Activated T-cell treated with anti-CD3 and anti-CD28 coated beads, Interleukin-2, amount 50 U/mL, for 1 hour (primary cell): ENCODE measurements around the gene KCNJ5.

Experiments
- DNase-seq: peaks from one replicate; pipeline ENCODE4 v3.0.0-alpha.2; 2020

Gene KCNJ5

DNA sequence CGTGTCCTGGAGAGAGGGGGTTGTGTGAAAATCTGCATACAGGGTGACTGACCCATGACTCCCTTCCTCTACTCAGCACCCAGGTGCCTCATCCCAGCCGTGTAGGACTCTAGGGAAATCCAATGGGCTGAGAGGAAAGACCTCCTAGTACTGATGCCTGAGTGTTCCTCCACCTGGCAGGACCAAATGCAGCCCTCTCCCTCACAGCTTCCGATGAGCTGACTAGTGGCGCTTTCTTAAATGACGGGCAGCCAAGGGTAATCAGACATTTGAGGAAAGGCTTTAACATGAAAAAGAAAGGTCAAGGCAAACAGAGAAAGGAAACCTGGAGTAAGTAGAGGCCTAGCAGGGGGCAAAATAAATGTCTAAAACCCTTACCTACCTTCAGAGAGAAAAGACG is 19.1 kb upstream of the KCNJ5 start:
- DNase-seq = no peak

GRCh38 chr11:128872594-128872993 is 18.6 kb upstream of the KCNJ5 start:
- DNase-seq = no peak

DNA sequence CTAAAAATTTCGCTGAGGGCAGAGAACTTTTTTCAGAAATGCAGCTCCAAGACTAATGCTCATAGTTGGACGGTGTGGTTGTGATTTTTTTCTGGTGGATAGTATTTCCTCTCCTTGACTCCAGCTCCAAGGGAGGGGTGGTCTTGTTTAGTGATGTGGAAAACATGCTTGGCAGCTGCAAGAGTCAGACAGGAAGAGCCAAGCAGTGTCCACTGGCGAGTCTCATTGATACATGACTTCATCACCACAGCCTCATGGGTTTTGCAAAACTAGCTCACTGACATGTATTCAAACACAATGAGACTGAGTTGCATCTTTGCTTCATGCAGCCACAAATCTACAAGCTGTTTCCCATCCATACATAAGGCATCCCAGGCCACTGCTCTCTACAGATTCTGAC is 16.7 kb upstream of the KCNJ5 start:
- DNase-seq = no peak

DNA sequence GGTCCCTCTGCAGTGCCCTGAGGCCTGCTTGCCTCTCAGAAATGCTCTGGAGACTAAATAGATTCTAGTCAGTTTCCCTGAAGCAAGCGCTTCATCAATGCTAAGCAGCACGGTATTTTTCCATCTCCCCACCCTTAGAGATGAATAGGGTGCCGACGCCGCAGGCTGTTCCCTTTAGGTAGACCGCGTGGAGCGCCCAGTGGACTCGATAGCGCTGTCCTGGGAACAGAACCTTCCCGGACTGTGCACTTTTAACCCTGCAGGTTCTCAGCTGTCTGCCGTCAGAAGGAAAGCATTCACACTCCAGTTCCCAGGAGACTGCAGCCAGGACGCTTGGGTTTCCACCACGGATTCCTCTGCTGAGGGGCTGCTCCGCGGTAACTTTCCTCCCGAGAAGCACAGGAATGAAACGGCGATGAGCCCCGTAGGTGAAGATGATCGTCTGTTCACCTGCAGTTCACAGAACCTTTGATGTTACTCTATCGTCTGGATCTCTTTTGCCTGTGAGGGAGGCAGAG is 15.0 kb upstream of the KCNJ5 start:
- no peak for DNase-seq

DNA sequence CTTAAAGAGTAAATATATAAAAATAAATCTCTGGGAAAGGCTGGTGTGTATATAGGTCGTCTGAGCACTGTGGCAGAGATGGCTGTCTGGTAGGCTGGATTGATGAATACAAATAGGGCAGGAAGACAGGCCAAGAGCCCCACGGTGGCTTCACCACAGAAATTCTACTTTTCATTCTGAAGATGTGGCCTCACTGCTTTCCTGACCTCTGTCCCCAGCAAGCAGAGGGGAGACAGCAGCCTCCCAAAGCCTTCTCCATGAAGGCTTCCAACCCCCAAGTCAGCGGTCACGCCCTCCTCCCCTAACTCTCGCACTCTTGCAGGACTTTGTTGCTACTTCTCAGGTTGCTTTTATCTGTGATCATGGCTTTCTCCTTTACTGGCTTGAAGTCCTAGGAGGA is 13.4 kb upstream of the KCNJ5 start:
- DNase-seq = no peak

GRCh38 chr11:128878455-128878854 is 12.7 kb upstream of the KCNJ5 start:
- no peak for DNase-seq

- DNase-seq = no peak
These were observed 11.3 kb upstream of the KCNJ5 start for GRCh38 chr11:128879817-128880216.

- no peak for DNase-seq
These were observed 9.9 kb upstream of the KCNJ5 start for GRCh38 chr11:128881221-128881620.

- DNase-seq = no peak
These were observed 8.7 kb upstream of the KCNJ5 start for GRCh38 chr11:128882451-128882850.

DNA sequence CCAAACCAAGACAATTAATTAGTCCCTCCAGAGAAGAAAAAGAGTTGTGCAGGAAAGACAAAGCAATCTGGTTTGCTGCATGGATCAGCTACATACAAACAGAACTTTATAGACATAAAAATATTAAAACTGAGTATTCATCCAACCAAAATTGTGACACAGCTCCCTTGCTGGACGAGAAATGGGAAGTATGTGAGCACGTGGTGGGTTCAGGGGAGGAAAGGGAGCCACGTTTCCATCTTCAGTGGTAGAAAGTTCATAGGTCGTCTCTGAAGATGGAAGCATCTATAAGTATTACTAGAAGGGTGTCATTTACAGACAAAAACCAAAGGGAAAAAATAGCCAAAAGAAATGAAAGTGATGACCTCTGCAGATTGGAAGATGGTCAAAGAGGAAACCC is 7.1 kb upstream of the KCNJ5 start:
- no peak for DNase-seq

DNA sequence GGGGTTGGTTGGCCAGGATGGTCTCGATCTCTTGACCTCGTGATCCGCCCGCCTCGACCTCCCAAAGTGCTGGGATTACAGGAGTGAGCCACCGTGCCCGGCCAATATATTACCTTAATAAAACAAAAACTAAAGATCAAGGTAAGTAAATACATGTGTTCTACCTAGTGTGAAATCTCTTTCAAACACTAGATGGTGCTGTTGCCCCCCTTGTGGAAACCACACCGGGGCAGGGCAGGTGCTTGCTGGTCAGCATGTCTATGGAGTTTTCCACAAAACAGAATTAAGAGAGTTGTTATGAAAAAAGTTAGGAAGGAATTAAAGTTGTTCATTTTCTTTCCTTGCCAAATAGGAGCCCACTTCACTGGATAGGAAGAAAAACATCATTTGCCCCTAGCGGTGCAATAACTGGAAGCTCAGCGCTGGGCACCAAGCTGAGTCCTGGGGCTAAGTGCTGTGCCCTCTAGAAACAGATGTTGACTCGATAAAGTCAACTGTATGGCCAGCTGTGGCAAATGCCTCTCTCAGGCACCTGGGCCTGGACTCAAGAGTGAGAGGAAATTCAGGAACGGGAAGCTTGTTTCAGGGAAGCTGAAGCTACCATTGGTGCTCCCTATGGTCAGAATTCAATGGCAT is 6.3 kb upstream of the KCNJ5 start:
- DNase-seq = peak; percentile 39

GRCh38 chr11:128886406-128887124 is 4.6 kb upstream of the KCNJ5 start:
- DNase-seq = no peak

- DNase-seq = no peak
These were observed 2.8 kb upstream of the KCNJ5 start for GRCh38 chr11:128888034-128888985.

DNA sequence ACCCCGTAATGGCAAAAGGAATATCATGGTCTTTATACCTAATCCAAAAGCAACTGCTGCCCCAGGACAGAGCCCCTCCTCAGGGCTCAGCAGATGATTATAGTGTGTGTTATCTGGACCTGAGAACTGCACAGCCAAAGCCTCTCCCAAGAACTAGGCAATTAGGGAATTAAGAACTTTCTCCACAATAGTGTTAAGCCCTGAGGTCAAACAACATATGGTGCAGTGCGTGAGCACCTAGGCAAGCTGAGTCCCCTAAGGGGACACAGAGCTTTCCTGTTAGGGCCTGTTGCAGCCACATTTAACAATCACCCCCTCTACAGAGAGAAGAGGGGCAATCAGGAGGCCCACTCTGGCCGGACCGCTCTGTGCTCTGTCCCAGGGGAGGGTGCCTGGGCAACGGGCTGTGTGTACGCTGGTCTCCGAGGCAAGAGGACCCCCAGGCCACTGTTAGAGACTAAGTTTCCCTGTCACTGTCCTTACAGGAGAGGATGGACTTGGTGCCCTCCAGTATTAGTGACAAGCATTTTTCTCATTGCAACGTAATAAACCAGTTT is 1.4 kb upstream of the KCNJ5 start:
- DNase-seq = no peak

DNA sequence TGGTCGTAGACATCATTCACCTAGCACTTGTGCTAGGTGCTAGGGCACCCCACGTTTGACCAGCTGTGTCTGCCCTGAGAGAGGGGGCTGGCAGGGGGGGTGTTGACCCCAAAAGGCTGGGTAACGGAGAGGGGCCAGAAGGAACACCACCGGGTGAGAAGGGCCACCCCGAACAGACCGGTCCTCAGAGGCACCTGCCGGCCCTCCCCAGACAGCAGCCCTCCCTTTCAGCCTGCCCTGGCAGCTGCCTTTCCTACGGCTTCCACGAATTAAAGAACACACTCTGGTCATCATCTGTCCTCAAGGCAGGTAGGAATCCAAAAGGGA is 977 bp upstream of the KCNJ5 start:
- DNase-seq = no peak

GRCh38 chr11:128891913-128892398 is 800 bp downstream of the KCNJ5 start:
- DNase-seq = no peak

GRCh38 chr11:128892866-128893565 is 1.9 kb downstream of the KCNJ5 start:
- DNase-seq = no peak

- no peak for DNase-seq
These were observed 2.6 kb downstream of the KCNJ5 start for GRCh38 chr11:128893578-128894285.

- DNase-seq = no peak
These were observed 3.1 kb downstream of the KCNJ5 start for GRCh38 chr11:128894286-128894681.

- DNase-seq = no peak
These were observed 3.5 kb downstream of the KCNJ5 start for GRCh38 chr11:128894685-128895084.

GRCh38 chr11:128895526-128895925 is 4.4 kb downstream of the KCNJ5 start:
- no peak for DNase-seq

- DNase-seq = no peak
These were observed 5.2 kb downstream of the KCNJ5 start for GRCh38 chr11:128896356-128896755.
